K562 (cell line): ENCODE results near the gene CD52. TPM values are rescaled to one million over a fixed set of nuclear protein-coding genes. Genes with fewer than 3 reads are reported as not detected.

ENCODE experiments used
- ATAC-seq: fragments of 200-7000 bp; cut with Tn5 transposase; 3 replicates; pipeline ENCODE4 v1.9.1; 2020; ENCODE audit warnings: moderate library complexity
- BruUV-seq: library from RNA; stranded (reverse); fragments of 400-500 nt; replicated peaks from 2 replicates; lab custom pipeline; 2021; lab: Mats Ljungman, UMichigan
- CTCF ChIA-PET: fragments of 300-600 bp; formaldehyde crosslinking; extraction: SDS; loops from one replicate; lab custom pipeline; 2021; ENCODE audit warnings: low intra/inter-chr PET ratio; lab: Yijun Ruan, JAX
- POLR2A ChIA-PET: fragments of 300-600, 350-650 bp; sonication (Branson Sonifier 250); formaldehyde crosslinking; extraction: SDS; loops from one replicate; lab custom pipeline; 2021; ENCODE audit warnings: antibody characterized with exemption, inconsistent platforms; lab: Yijun Ruan, JAX
- DNase-seq, 4 experiments: peaks; one replicate each; pipeline versions ENCODE4 v3.0.0 to v3.0.0-alpha.2; 2011 to 2018; ENCODE audit warnings: low spot score in 3 of 4, mixed read lengths in 3 of 4; ENCODE audit errors: extremely low read depth in 1 of 4
- FAIRE-seq: peaks from 2 replicates; lab custom pipeline; 2011; peaks lifted over from hg19 to GRCh38; lab: Jason Lieb, UNC
- H2AFZ ChIP-seq: 2 replicates; pipeline ENCODE4 v1.6.0; 2011; ENCODE audit warnings: low read depth, low read length, control low read depth, inconsistent platforms
- H3K27ac ChIP-seq: fragments of 200-600 bp; 3 replicates; pipeline ENCODE4 v1.8.0; 2011; ENCODE audit warnings: low read depth, mild to moderate bottlenecking, control low read depth, inconsistent platforms, low read length, moderate library complexity, mixed read lengths; ENCODE audit errors: extremely low read depth
- H3K27me3 ChIP-seq, 2 experiments: fragments of 300-600 bp in 1 of 2; 2 replicates in 1 of 2; 3 replicates in 1 of 2; pipeline versions ENCODE4 v1.6.0 to v1.8.0; 2011; ENCODE audit warnings: inconsistent platforms in 2 of 2, low read length in 2 of 2, mild to moderate bottlenecking in 1 of 2, mixed read lengths in 1 of 2, moderate library complexity in 1 of 2; ENCODE audit not compliant: control insufficient read depth in 2 of 2, insufficient read depth in 2 of 2
- H3K36me3 ChIP-seq: fragments of 300-600 bp; 3 replicates; pipeline ENCODE4 v1.8.0; 2011; ENCODE audit warnings: mild to moderate bottlenecking, low read length, inconsistent platforms; ENCODE audit not compliant: control insufficient read depth, insufficient read depth
- H3K4me1 ChIP-seq, 2 experiments: fragments of 200-600 bp in 1 of 2; replicated peaks in 1 of 2; 2 replicates in 1 of 2; 3 replicates in 1 of 2; pipeline versions ENCODE4 v1.5.1 to v1.8.0; 2011; ENCODE audit warnings: inconsistent platforms in 2 of 2, low read length in 2 of 2, mild to moderate bottlenecking in 1 of 2, mixed read lengths in 1 of 2, moderate library complexity in 1 of 2; ENCODE audit not compliant: control insufficient read depth in 2 of 2, insufficient read depth in 2 of 2
- H3K4me2 ChIP-seq: 2 replicates; pipeline ENCODE4 v1.6.1; 2011; ENCODE audit warnings: low read length, control low read depth, inconsistent platforms, mixed read lengths; ENCODE audit not compliant: insufficient read depth
- H3K4me3 ChIP-seq: fragments of 200-600 bp; sonication (generic), shearing (Covaris generic); 2 replicates; pipeline ENCODE4 v1.5.1; 2016; ENCODE audit warnings: control low read depth, inconsistent platforms
- H3K79me2 ChIP-seq: fragments of 200-600 bp; 3 replicates; pipeline ENCODE4 v1.8.0; 2011; ENCODE audit warnings: low read length, inconsistent platforms; ENCODE audit not compliant: control insufficient read depth, insufficient read depth
- H3K9ac ChIP-seq, 2 experiments: 2 replicates each; pipeline versions ENCODE4 v1.6.0 to v1.6.1; 2011; ENCODE audit warnings: low read depth in 2 of 2, low read length in 2 of 2, control low read depth in 1 of 2, inconsistent platforms in 1 of 2, mild to moderate bottlenecking in 1 of 2, mixed read lengths in 1 of 2; ENCODE audit not compliant: insufficient read depth in 1 of 2
- H3K9me1 ChIP-seq: one replicate; pipeline ENCODE4 v1.6.0; 2011; ENCODE audit warnings: inconsistent platforms, mild to moderate bottlenecking, low read length, moderate library complexity; ENCODE audit not compliant: control insufficient read depth, insufficient read depth
- H3K9me3 ChIP-seq: replicated peaks from 2 replicates; pipeline ENCODE4 v1.5.1; 2011; ENCODE audit warnings: low read depth, low read length, inconsistent platforms; ENCODE audit not compliant: control insufficient read depth, insufficient read depth
- H4K20me1 ChIP-seq: replicated peaks from 2 replicates; pipeline ENCODE4 v1.6.1; 2011; ENCODE audit warnings: low read length, inconsistent platforms, mixed read lengths; ENCODE audit not compliant: control insufficient read depth, insufficient read depth
- BCOR ChIP-seq: fragments of 450-650 bp; IDR thresholded peaks from 2 replicates; pipeline ENCODE4 v1.6.1; 2016
- BRD9 ChIP-seq: fragments of 450-650 bp; IDR thresholded peaks from 2 replicates; pipeline ENCODE4 v1.6.1; 2018; ENCODE audit warnings: low read depth; ENCODE audit not compliant: partially characterized antibody
- FOXJ2 ChIP-seq: fragments of 200-800 bp; sonication (Bioruptor generic); IDR thresholded peaks from 2 replicates; pipeline ENCODE4 v1.6.1; 2016; ENCODE audit warnings: missing genetic modification characterization, missing compliant biosample characterization
- GMEB1 ChIP-seq: fragments of 250-450 bp; sonication (Bioruptor Pico); IDR thresholded peaks from 2 replicates; pipeline ENCODE4 v1.4.0; 2020; ENCODE audit warnings: mild to moderate bottlenecking
- KDM1A ChIP-seq, 2 experiments: fragments of 450-650 bp; IDR thresholded peaks; 2 replicates each; pipeline ENCODE4 v1.6.1; 2016; ENCODE audit warnings: mild to moderate bottlenecking in 2 of 2
- RBM15 ChIP-seq: fragments of 200-400 bp; formaldehyde crosslinking; IDR thresholded peaks from 2 replicates; pipeline ENCODE4 v1.6.1; 2018; ENCODE audit warnings: mild to moderate bottlenecking, low read length, moderate library complexity; ENCODE audit not compliant: insufficient read depth
- RBM22 ChIP-seq: fragments of 200-400 bp; formaldehyde crosslinking; IDR thresholded peaks from 2 replicates; pipeline ENCODE4 v1.6.1; 2018; ENCODE audit warnings: low read length, low read depth; ENCODE audit not compliant: poor library complexity, severe bottlenecking
- SMARCA5 ChIP-seq: fragments of 450-650 bp; IDR thresholded peaks from 2 replicates; pipeline ENCODE4 v1.6.1; 2016
- ZBTB12 ChIP-seq: fragments of 250-450 bp; sonication (Bioruptor Pico); IDR thresholded peaks from 2 replicates; pipeline ENCODE4 v1.4.0; 2020
- ZFP36 ChIP-seq: fragments of 150-350 bp; IDR thresholded peaks from 2 replicates; pipeline ENCODE4 v1.6.1; 2018; ENCODE audit warnings: low read length, low read depth; ENCODE audit not compliant: partially characterized antibody
- ZNF263 ChIP-seq: sonication (generic); formaldehyde crosslinking; IDR thresholded peaks from 2 replicates; pipeline ENCODE4 v1.8.0; 2022; ENCODE audit warnings: mild to moderate bottlenecking, missing genetic modification reagents, borderline replicate concordance
- ZNF316 ChIP-seq: fragments of 450-650 bp; IDR thresholded peaks from 2 replicates; pipeline ENCODE4 v1.6.1; 2016
- WGBS: fragments of 100-300 bp; shearing (Covaris generic); methylation state at CpG from one replicate; pipeline ENCODE4 v1.1.6; 2016; ENCODE audit warnings: low coverage, mixed read lengths; ENCODE audit not compliant: insufficient coverage; ENCODE audit errors: missing lambda C conversion rate; 5-methylcytosine and 5-hydroxymethylcytosine counted together
- in situ Hi-C: fragments of 300-500 bp; cut with MboI; formaldehyde crosslinking; loops from 4 replicates; pipeline ENCODE4 v1.15.0; 2018; ENCODE audit warnings: inconsistent platforms, mixed read lengths
- intact Hi-C: fragments of 100-400 bp; cut with micrococcal nuclease; formaldehyde crosslinking; loops from 2 replicates; pipeline ENCODE4 v1.14.2; 2022
- polyA plus RNA-seq, 8 experiments: library from polyadenylated mRNA; depleted of rRNA in 4 of 8; stranded (reverse) in 5 of 8; unstranded in 3 of 8; fragments of >200 nt; fragmentation: Nextera tagmentation in 2 of 8; fragmentation: Illumina TruSeq in 1 of 8; extraction: Ambion mirVana in 2 of 8; extraction: Trizol in 1 of 8; gene quantifications; 2 replicates each; pipeline versions ENCODE4 v1.2.1 to v1.2.3, GENCODE V29; 2011 to 2014; ENCODE audit warnings: inconsistent platforms in 1 of 8, missing spikeins in 1 of 8
- total RNA-seq, 7 experiments: library from RNA; depleted of rRNA in 6 of 7; stranded (reverse); fragments of >200 nt in 6 of 7; fragmentation: Illumina TruSeq in 2 of 7; extraction: Trizol in 2 of 7; gene quantifications; 2 replicates each; pipeline versions ENCODE4 v1.2.1 to v1.2.3, GENCODE V29; 2011 to 2021; ENCODE audit warnings: low replicate concordance in 1 of 7

CD52 gene
- total and polyA plus RNA-seq, 9 of the 15 experiments (the other 6 are each of a cell fraction or from before 2014, with no cell fraction given): 34.9 to 488 (median 173) TPM

- TF ChIP-seq ZBTB12 (CRISPR knock-in tag): no peak
- TF ChIP-seq ZNF316: peak; percentile 68
- TF ChIP-seq RBM22: no peak
- no peak for TF ChIP-seq ZNF263
- Histone ChIP-seq H3K9me3 (no peaks in the 10 kb centered on the region), H3K36me3 (no peaks in the 10 kb centered on the region), H3K4me1 (peaks cover 14 to 22% of the 10 kb centered on the region in 2 experiments), H3K9me1 (peaks cover 4% of the 10 kb centered on the region), H3K9ac (no peak overlapping the region), H3K4me2 (no peak overlapping the region), H3K27me3 (no peaks in the 10 kb centered on the region), H2AFZ (0 out of 2 replicates have a peak overlapping the region, but pooled peaks have one; percentile 22), H3K27ac (no peak overlapping the region), H3K4me3 (no peak overlapping the region), H3K79me2 (no peaks in the 10 kb centered on the region), H4K20me1 (no peaks in the 10 kb centered on the region)
- no TSS peak for BruUV-seq
- intact Hi-C loops (no loop called here), in situ Hi-C loops (no loop called here)
- FAIRE-seq (no peak), DNase-seq (no peak), ATAC-seq (no peak)
- 67% methylated on average over 1 of the region's 1 CpG for WGBS
- POLR2A ChIA-PET: interaction anchor here (0.6 to 3.1 kb wide), 5 partner anchors 8 to 37 kb away, joined by 3 to 24 read pairs (median 4); no protein-coding TSS in a partner anchor
- CTCF ChIA-PET: no interaction called here
Observed at GRCh38 chr1:26338670-26339069, 20.9 kb downstream of the CD52 start.

- H2AFZ ChIP-seq: no peak overlapping the region
- no peak overlapping the region for H3K4me3 ChIP-seq
- H3K9ac ChIP-seq: 0 out of 4 replicates have a peak overlapping the region, but pooled peaks of 1 of the 2 experiments have one; percentile 31
- in situ Hi-C loops (no loop called here), intact Hi-C loops (no loop called here)
- no peak for FAIRE-seq
- no peak for ATAC-seq
- H3K9me3 ChIP-seq: no peaks in the 10 kb centered on the region
- ChIA-PET POLR2A (interaction anchor here (2.2 kb wide), 1 partner anchor 18 kb away, joined by 5 read pairs; no protein-coding TSS in a partner anchor), CTCF (no interaction called here)
- H3K79me2 ChIP-seq: no peaks in the 10 kb centered on the region
- H3K4me2 ChIP-seq: no peak overlapping the region
- H3K27ac ChIP-seq: no peak overlapping the region
- WGBS: 50% methylated on average over 4 of the region's 4 CpGs
- peaks cover 14 to 28% of the 10 kb centered on the region in 2 experiments for H3K4me1 ChIP-seq
- H4K20me1 ChIP-seq: no peaks in the 10 kb centered on the region
- BruUV-seq: no TSS peak
- H3K9me1 ChIP-seq: peaks cover 4% of the 10 kb centered on the region
- DNase-seq: no peak
- no peaks in the 10 kb centered on the region for H3K36me3 ChIP-seq
- TF ChIP-seq ZFP36 (peak; percentile 66), BRD9 (peak; percentile 68), FOXJ2 (no peak), KDM1A (IDR thresholded peaks at IDR 0.05) (peak in 1 of 2 experiments; percentile 31; a peak in 2 of 4 replicates), RBM15 (no peak), SMARCA5 (0 out of 2 replicates have a peak, but pooled peaks have one; percentile 50), BCOR (peak; percentile 77), GMEB1 (CRISPR knock-in tag) (no peak)
- no peaks in the 10 kb centered on the region for H3K27me3 ChIP-seq
Observed at GRCh38 chr1:26340047-26340481, 22.3 kb downstream of the CD52 start.
